ENCODE data around the gene MALRD1.

DNA sequence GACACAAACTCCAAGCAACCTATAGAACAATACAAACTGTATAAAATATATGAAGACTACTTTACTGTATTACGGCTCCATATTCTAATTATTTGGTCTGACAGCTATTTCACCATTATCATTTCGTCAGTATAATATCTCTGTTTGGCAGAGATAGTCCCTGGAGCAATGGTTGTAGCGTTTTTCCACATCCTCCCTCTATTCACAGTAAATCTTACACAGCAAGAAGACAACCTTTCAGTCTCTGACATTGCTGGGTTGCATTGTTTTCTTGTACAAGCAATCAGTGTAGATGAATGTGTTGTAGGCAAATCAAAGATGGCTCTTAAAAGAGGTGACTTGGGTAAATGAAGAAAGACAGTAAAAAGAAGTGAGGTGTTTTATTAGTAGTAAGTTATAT, 662.0 kb downstream of the MALRD1 start:
- TF ChIP-seq, protein P1, sequence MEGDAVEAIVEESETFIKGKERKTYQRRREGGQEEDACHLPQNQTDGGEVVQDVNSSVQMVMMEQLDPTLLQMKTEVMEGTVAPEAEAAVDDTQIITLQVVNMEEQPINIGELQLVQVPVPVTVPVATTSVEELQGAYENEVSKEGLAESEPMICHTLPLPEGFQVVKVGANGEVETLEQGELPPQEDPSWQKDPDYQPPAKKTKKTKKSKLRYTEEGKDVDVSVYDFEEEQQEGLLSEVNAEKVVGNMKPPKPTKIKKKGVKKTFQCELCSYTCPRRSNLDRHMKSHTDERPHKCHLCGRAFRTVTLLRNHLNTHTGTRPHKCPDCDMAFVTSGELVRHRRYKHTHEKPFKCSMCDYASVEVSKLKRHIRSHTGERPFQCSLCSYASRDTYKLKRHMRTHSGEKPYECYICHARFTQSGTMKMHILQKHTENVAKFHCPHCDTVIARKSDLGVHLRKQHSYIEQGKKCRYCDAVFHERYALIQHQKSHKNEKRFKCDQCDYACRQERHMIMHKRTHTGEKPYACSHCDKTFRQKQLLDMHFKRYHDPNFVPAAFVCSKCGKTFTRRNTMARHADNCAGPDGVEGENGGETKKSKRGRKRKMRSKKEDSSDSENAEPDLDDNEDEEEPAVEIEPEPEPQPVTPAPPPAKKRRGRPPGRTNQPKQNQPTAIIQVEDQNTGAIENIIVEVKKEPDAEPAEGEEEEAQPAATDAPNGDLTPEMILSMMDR (conservative IDR thresholded peaks at IDR 0.05 in 1 of 2, IDR thresholded peaks at IDR 0.05 in 1 of 2; ENCODE audit: low read depth in 1 of 2, low read length in 2 of 2), result no peak
- no peak for TF ChIP-seq EZH2 (IDR thresholded peaks at IDR 0.05; ENCODE audit: low read length, missing control alignments)

All from fibroblast of lung (primary cell).